Skeletal muscle cell (primary cell): ENCODE data around the gene SMIM8.

Experiments used
- DNase-seq: peaks from one replicate; pipeline ENCODE4 v3.0.0-alpha.2; 2010; ENCODE audit warnings: low read depth
- H3K4me3 ChIP-seq: 2 replicates; pipeline ENCODE4 v1.5.1; 2011; ENCODE audit warnings: low read depth, mild to moderate bottlenecking, control low read depth, low read length, moderate library complexity

Gene SMIM8

GRCh38 chr6:87376643-87377042, 54.3 kb downstream of the SMIM8 start:
- DNase-seq, result no peak

GRCh38 chr6:87378947-87379346, 56.6 kb downstream of the SMIM8 start:
- H3K4me3 ChIP-seq, result no peak overlapping the region
- DNase-seq, result no peak

More at GRCh38 chr6:87376643-87377042, 54.3 kb downstream of the SMIM8 start:
- H3K4me3 ChIP-seq, result no peak overlapping the region

GRCh38 chr6:87382861-87383260, 60.5 kb downstream of the SMIM8 start:
- no peak for DNase-seq
- no peak overlapping the region for H3K4me3 ChIP-seq

GRCh38 chr6:87384038-87384437, 61.6 kb downstream of the SMIM8 start:
- DNase-seq, result no peak
- H3K4me3 ChIP-seq, result no peak overlapping the region

- H3K4me3 ChIP-seq, result no peak overlapping the region
- no peak for DNase-seq
These were observed 62.1 kb downstream of the SMIM8 start for GRCh38 chr6:87384449-87384848.

- DNase-seq, result peak; percentile 1
- no peak overlapping the region for H3K4me3 ChIP-seq
These were observed 68.9 kb downstream of the SMIM8 start for GRCh38 chr6:87391334-87391733.
